ENCODE data around the gene MIS18BP1.
"Not testable (repeated sequence)": the region's sequence is repeated elsewhere in the genome, so short reads cannot be mapped to it uniquely, and the experiment has no call there.

MIS18BP1 gene

GRCh38 chr14:45246151-45246550 is 6.9 kb downstream of the MIS18BP1 start:
- DNase-seq (ENCODE audit: low read depth in 2 of 2) = no peak

- no peak for DNase-seq (ENCODE audit: low read depth in 2 of 2)
These were observed 10.3 kb downstream of the MIS18BP1 start for GRCh38 chr14:45242706-45243105.

GRCh38 chr14:45238988-45239387 is 14.0 kb downstream of the MIS18BP1 start:
- DNase-seq (ENCODE audit: low read depth in 2 of 2) = no peak

- DNase-seq (ENCODE audit: low read depth in 2 of 2) = no peak
These were observed 25.4 kb downstream of the MIS18BP1 start for GRCh38 chr14:45227566-45227965.

- DNase-seq (ENCODE audit: low read depth in 2 of 2) = no peak
These were observed 30.3 kb downstream of the MIS18BP1 start for GRCh38 chr14:45222485-45223262.

- DNase-seq (ENCODE audit: low read depth in 2 of 2) = not testable (repeated sequence)
These were observed 38.7 kb downstream of the MIS18BP1 start for GRCh38 chr14:45214341-45214740.

GRCh38 chr14:45213716-45214115 is 39.3 kb downstream of the MIS18BP1 start:
- not testable (repeated sequence) for DNase-seq (ENCODE audit: low read depth in 2 of 2)

GRCh38 chr14:45212231-45212630 is 40.8 kb downstream of the MIS18BP1 start:
- no peak for DNase-seq (ENCODE audit: low read depth in 2 of 2)

- DNase-seq (ENCODE audit: low read depth in 2 of 2) = no peak
These were observed 41.7 kb downstream of the MIS18BP1 start for GRCh38 chr14:45211295-45211694.

- DNase-seq (ENCODE audit: low read depth in 2 of 2) = no peak
These were observed 42.8 kb downstream of the MIS18BP1 start for GRCh38 chr14:45210159-45210558.

GRCh38 chr14:45204241-45204640 is 48.8 kb downstream of the MIS18BP1 start:
- no peak for DNase-seq (ENCODE audit: low read depth in 2 of 2)

- DNase-seq (ENCODE audit: low read depth in 2 of 2) = no peak
These were observed 51.1 kb downstream of the MIS18BP1 start for GRCh38 chr14:45201905-45202304.

GRCh38 chr14:45199230-45199629 is 53.8 kb downstream of the MIS18BP1 start:
- no peak for DNase-seq (ENCODE audit: low read depth in 2 of 2)

GRCh38 chr14:45198551-45198950 is 54.5 kb downstream of the MIS18BP1 start:
- no peak for DNase-seq (ENCODE audit: low read depth in 2 of 2)

- DNase-seq (ENCODE audit: low read depth in 2 of 2) = no peak
These were observed 58.0 kb downstream of the MIS18BP1 start for GRCh38 chr14:45194964-45195363.

GRCh38 chr14:45185100-45185814 is 67.7 kb downstream of the MIS18BP1 start:
- no peak for DNase-seq (ENCODE audit: low read depth in 2 of 2)

- no peak for DNase-seq (ENCODE audit: low read depth in 2 of 2)
These were observed 71.2 kb downstream of the MIS18BP1 start for GRCh38 chr14:45181806-45182205.

- no peak for DNase-seq (ENCODE audit: low read depth in 2 of 2)
These were observed 71.7 kb downstream of the MIS18BP1 start for GRCh38 chr14:45181329-45181728.

GRCh38 chr14:45177076-45177475 is 75.9 kb downstream of the MIS18BP1 start:
- DNase-seq (ENCODE audit: low read depth in 2 of 2) = no peak

- DNase-seq (ENCODE audit: low read depth in 2 of 2) = no peak
These were observed 83.1 kb downstream of the MIS18BP1 start for GRCh38 chr14:45169906-45170305.

GRCh38 chr14:45156067-45156466 is 96.9 kb downstream of the MIS18BP1 start:
- no peak for DNase-seq (ENCODE audit: low read depth in 2 of 2)
